Ishikawa (cell line): Measurements from ENCODE around the gene STK26.

Experiments
- CEBPB ChIP-seq: IDR thresholded peaks from 2 replicates; pipeline ENCODE4 v1.6.1; 2012
- CREB1 ChIP-seq: IDR thresholded peaks from 2 replicates; pipeline ENCODE4 v1.6.1; 2012; ENCODE audit warnings: low read depth
- EGR1 ChIP-seq: IDR thresholded peaks from 2 replicates; pipeline ENCODE4 v1.6.1; 2012
- EP300 ChIP-seq: IDR thresholded peaks from 2 replicates; pipeline ENCODE4 v1.6.1; 2012; ENCODE audit warnings: borderline replicate concordance
- NFIC ChIP-seq: IDR thresholded peaks from 2 replicates; pipeline ENCODE4 v1.6.1; 2012
- RAD21 ChIP-seq: IDR thresholded peaks from 2 replicates; pipeline ENCODE4 v1.6.1; 2012; ENCODE audit warnings: low read depth
- TAF1 ChIP-seq: IDR thresholded peaks from 2 replicates; pipeline ENCODE4 v1.6.1; 2012; ENCODE audit warnings: low read depth, mild to moderate bottlenecking
- TCF12 ChIP-seq: IDR thresholded peaks from 2 replicates; pipeline ENCODE4 v1.6.1; 2012; ENCODE audit warnings: low read depth
- TEAD4 ChIP-seq: IDR thresholded peaks from 2 replicates; pipeline ENCODE4 v1.6.1; 2012
- ZBTB7A ChIP-seq: IDR thresholded peaks from 2 replicates; pipeline ENCODE4 v1.6.1; 2012; ENCODE audit warnings: low read depth
- TF ChIP-seq, protein P1 (sequence below): IDR thresholded peaks from 2 replicates; pipeline ENCODE4 v1.6.1; 2012; ENCODE audit warnings: low read depth, mild to moderate bottlenecking
- TF ChIP-seq, protein P2 (sequence below): IDR thresholded peaks from 2 replicates; pipeline ENCODE4 v1.6.1; 2012

DNA sequence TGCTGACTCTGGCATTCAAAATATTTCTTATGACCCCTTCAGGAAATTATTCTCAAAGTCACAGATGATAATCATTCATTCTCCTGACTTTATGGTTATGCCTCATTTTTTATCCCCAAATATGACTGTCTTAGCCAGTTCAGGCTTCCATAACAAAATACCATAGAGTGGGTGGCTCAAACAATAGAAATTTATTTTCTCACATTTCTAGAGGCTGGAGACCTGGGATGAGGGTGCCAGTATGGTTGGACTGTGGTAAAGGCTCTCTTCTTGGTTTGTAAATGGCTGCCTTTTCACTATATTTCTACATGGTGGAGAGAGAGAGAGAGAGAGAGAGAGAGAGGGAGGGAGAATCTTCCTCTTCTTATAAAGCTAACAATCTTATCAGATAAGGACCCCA, 84.2 kb downstream of the STK26 start:
- TF ChIP-seq TCF12 (no peak), NFIC (no peak), TAF1 (no peak), ZBTB7A (no peak), CREB1 (no peak), TEAD4 (no peak), CEBPB (no peak), EGR1 (no peak), RAD21 (no peak), EP300 (no peak)
- TF ChIP-seq, protein P1, sequence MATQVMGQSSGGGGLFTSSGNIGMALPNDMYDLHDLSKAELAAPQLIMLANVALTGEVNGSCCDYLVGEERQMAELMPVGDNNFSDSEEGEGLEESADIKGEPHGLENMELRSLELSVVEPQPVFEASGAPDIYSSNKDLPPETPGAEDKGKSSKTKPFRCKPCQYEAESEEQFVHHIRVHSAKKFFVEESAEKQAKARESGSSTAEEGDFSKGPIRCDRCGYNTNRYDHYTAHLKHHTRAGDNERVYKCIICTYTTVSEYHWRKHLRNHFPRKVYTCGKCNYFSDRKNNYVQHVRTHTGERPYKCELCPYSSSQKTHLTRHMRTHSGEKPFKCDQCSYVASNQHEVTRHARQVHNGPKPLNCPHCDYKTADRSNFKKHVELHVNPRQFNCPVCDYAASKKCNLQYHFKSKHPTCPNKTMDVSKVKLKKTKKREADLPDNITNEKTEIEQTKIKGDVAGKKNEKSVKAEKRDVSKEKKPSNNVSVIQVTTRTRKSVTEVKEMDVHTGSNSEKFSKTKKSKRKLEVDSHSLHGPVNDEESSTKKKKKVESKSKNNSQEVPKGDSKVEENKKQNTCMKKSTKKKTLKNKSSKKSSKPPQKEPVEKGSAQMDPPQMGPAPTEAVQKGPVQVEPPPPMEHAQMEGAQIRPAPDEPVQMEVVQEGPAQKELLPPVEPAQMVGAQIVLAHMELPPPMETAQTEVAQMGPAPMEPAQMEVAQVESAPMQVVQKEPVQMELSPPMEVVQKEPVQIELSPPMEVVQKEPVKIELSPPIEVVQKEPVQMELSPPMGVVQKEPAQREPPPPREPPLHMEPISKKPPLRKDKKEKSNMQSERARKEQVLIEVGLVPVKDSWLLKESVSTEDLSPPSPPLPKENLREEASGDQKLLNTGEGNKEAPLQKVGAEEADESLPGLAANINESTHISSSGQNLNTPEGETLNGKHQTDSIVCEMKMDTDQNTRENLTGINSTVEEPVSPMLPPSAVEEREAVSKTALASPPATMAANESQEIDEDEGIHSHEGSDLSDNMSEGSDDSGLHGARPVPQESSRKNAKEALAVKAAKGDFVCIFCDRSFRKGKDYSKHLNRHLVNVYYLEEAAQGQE: no peak
- TF ChIP-seq, protein P2, sequence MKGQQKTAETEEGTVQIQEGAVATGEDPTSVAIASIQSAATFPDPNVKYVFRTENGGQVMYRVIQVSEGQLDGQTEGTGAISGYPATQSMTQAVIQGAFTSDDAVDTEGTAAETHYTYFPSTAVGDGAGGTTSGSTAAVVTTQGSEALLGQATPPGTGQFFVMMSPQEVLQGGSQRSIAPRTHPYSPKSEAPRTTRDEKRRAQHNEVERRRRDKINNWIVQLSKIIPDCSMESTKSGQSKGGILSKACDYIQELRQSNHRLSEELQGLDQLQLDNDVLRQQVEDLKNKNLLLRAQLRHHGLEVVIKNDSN: no peak
